GM21390 (cell line): ENCODE measurements around the gene ZNF726.
"Not testable (repeated sequence)": the region's sequence is repeated elsewhere in the genome, so short reads cannot be mapped to it uniquely, and the experiment has no call there.

Experiments
- ATAC-seq: cut with Tn5 transposase; IDR thresholded peaks from one replicate; pipeline ENCODE4 v1.9.1; 2021; ENCODE audit not compliant: unreplicated experiment

The ZNF726 gene

GRCh38 chr19:23914402-23915286 lies at the start of gene ZNF726:
Gene ZNF726 (plus strand): TSS chr19:23914886. CDS start chr19:23914995, 109 bp downstream.
- peak; percentile 95 for ATAC-seq

- ATAC-seq: no peak
These were observed 46.8 kb upstream of the ZNF726 start for GRCh38 chr19:23867895-23868294.

GRCh38 chr19:23868630-23869029 lies 46.1 kb upstream of the ZNF726 start:
- ATAC-seq: no peak

GRCh38 chr19:23872282-23872919 lies 42.3 kb upstream of the ZNF726 start:
- ATAC-seq: no peak

- no peak for ATAC-seq
These were observed 38.4 kb upstream of the ZNF726 start for GRCh38 chr19:23876261-23876660.

GRCh38 chr19:23876756-23877155 lies 37.9 kb upstream of the ZNF726 start:
- ATAC-seq: not testable (repeated sequence)

GRCh38 chr19:23882493-23882892 lies 32.2 kb upstream of the ZNF726 start:
- ATAC-seq: no peak

GRCh38 chr19:23884363-23884762 lies 30.3 kb upstream of the ZNF726 start:
- no peak for ATAC-seq

GRCh38 chr19:23887642-23888041 lies 27.0 kb upstream of the ZNF726 start:
- ATAC-seq: no peak

GRCh38 chr19:23896096-23896495 lies 18.6 kb upstream of the ZNF726 start:
- not testable (repeated sequence) for ATAC-seq

- ATAC-seq: no peak
These were observed 17.8 kb upstream of the ZNF726 start for GRCh38 chr19:23896912-23897311.

- no peak for ATAC-seq
These were observed 13.3 kb upstream of the ZNF726 start for GRCh38 chr19:23901360-23901759.

GRCh38 chr19:23904406-23904805 lies 10.3 kb upstream of the ZNF726 start:
- no peak for ATAC-seq

- ATAC-seq: no peak
These were observed 8.9 kb upstream of the ZNF726 start for GRCh38 chr19:23905771-23906170.

GRCh38 chr19:23906835-23907234 lies 7.9 kb upstream of the ZNF726 start:
- ATAC-seq: no peak

GRCh38 chr19:23908165-23908564 lies 6.5 kb upstream of the ZNF726 start:
- no peak for ATAC-seq

- ATAC-seq: no peak
These were observed 5.5 kb upstream of the ZNF726 start for GRCh38 chr19:23909222-23909621.

GRCh38 chr19:23913931-23914330 lies 755 bp upstream of the ZNF726 start:
- ATAC-seq: no peak

- no peak for ATAC-seq
These were observed 2.3 kb downstream of the ZNF726 start for GRCh38 chr19:23916991-23917390.

- no peak for ATAC-seq
These were observed 3.2 kb downstream of the ZNF726 start for GRCh38 chr19:23917856-23918255.

GRCh38 chr19:23925285-23925684 lies 10.6 kb downstream of the ZNF726 start:
- ATAC-seq: no peak

GRCh38 chr19:23932878-23933277 lies 18.2 kb downstream of the ZNF726 start:
- no peak for ATAC-seq
